ENCODE measurements around the gene HYAL3.

DNA sequence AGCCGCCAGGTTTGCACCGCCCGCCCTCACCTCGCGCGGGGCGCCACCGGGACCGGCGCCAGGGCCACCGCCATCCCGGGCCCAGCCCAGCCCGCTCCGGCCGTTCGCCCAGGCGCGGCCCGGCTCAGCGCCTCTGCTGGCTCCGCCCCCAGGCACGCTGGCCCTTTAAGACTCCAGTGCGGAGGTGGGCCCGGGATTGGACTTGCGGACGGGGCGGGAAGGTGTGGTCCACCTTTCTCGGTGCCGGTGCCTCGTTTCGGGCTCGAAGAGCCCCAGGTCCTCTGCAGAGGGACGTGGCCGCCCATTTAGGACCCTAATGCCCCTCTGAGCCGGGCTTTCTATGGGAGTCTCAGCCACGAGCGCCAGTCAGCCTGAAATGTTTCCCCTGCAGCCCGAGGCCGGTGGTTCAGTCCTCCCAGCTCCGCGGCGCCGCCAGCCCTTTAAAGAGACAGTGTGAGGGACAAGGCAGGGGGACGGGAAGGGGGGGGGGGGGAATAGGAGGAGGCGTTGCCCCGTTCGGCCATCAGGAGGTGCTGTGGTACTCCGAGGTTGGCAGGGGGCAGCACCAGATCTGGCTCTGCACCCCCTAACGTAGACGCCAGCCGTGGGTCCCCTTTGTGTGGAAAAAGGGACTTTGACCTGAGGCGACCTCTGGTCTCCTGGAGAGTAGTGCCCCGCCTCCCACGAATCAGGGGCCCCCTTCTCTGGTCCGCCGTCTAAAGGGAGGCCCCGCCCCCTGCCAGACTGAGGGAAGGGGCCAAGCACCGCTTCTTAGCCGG lies 22.3 kb upstream of the HYAL3 start:
- TF ChIP-seq, protein P1, sequence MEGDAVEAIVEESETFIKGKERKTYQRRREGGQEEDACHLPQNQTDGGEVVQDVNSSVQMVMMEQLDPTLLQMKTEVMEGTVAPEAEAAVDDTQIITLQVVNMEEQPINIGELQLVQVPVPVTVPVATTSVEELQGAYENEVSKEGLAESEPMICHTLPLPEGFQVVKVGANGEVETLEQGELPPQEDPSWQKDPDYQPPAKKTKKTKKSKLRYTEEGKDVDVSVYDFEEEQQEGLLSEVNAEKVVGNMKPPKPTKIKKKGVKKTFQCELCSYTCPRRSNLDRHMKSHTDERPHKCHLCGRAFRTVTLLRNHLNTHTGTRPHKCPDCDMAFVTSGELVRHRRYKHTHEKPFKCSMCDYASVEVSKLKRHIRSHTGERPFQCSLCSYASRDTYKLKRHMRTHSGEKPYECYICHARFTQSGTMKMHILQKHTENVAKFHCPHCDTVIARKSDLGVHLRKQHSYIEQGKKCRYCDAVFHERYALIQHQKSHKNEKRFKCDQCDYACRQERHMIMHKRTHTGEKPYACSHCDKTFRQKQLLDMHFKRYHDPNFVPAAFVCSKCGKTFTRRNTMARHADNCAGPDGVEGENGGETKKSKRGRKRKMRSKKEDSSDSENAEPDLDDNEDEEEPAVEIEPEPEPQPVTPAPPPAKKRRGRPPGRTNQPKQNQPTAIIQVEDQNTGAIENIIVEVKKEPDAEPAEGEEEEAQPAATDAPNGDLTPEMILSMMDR (IDR thresholded peaks at IDR 0.05; ENCODE audit: low read depth, low read length, poor library complexity, severe bottlenecking): peak; percentile 78
- TF ChIP-seq EZH2phosphoT487 (IDR thresholded peaks at IDR 0.05; ENCODE audit: borderline replicate concordance, low read length): no peak
